Spleen (tissue), 7 donors: Measurements from ENCODE around the gene SIRT3.

ENCODE experiments used
- POLR2A ChIP-seq, 3 donors: fragments of 450-650 bp; IDR thresholded peaks; one replicate each; pipeline ENCODE4 v1.5.1; 2017; ENCODE audit warnings: antibody characterized with exemption in 3 of 3, mild to moderate bottlenecking in 1 of 3
- TF ChIP-seq, protein P1 (sequence below), 11 experiments: fragments of 200-600 bp in 7 of 11; fragments of 450-650 bp in 4 of 11; sonication (generic) in 4 of 11; IDR thresholded peaks in 8 of 11; conservative IDR thresholded peaks in 3 of 11; 1 replicate in 7 of 11; 2 replicates in 4 of 11; pipeline versions ENCODE4 v1.4.0 to v1.8.0; 2016 to 2021; ENCODE audit warnings: antibody characterized with exemption in 11 of 11, inconsistent platforms in 4 of 11, mild to moderate bottlenecking in 1 of 11
- donor health status: DM: no; HTN: no; CAD: no; lungs with moderate emphysema.
- donor health status: DM: no; HTN: no; CAD: no.
- donor health status: DM: no; HTN: no; CAD: no.

GRCh38 chr11:213111-213510 is 23.0 kb downstream of the SIRT3 start:
- TF ChIP-seq, protein P1, sequence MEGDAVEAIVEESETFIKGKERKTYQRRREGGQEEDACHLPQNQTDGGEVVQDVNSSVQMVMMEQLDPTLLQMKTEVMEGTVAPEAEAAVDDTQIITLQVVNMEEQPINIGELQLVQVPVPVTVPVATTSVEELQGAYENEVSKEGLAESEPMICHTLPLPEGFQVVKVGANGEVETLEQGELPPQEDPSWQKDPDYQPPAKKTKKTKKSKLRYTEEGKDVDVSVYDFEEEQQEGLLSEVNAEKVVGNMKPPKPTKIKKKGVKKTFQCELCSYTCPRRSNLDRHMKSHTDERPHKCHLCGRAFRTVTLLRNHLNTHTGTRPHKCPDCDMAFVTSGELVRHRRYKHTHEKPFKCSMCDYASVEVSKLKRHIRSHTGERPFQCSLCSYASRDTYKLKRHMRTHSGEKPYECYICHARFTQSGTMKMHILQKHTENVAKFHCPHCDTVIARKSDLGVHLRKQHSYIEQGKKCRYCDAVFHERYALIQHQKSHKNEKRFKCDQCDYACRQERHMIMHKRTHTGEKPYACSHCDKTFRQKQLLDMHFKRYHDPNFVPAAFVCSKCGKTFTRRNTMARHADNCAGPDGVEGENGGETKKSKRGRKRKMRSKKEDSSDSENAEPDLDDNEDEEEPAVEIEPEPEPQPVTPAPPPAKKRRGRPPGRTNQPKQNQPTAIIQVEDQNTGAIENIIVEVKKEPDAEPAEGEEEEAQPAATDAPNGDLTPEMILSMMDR (IDR thresholded peaks at IDR 0.05 in 8 of 11, conservative IDR thresholded peaks at IDR 0.05 in 3 of 11), result no peak
- TF ChIP-seq POLR2A (IDR thresholded peaks at IDR 0.05), result no peak
